GM12801 (cell line): ENCODE measurements around the gene COL6A2.

Experiments
- CTCF ChIP-seq: IDR thresholded peaks from one replicate; pipeline ENCODE4 v1.5.1; 2011; ENCODE audit warnings: control low read depth; ENCODE audit not compliant: insufficient read length; ENCODE audit errors: extremely low read depth

The COL6A2 gene

GRCh38 chr21:46091631-46092025 lies 6.3 kb upstream of the COL6A2 start:
- no peak for TF ChIP-seq CTCF

- no peak for TF ChIP-seq CTCF
These were observed 5.7 kb upstream of the COL6A2 start for GRCh38 chr21:46092026-46092764.

GRCh38 chr21:46092811-46093667 lies 4.9 kb upstream of the COL6A2 start:
- TF ChIP-seq CTCF: no peak

- TF ChIP-seq CTCF: no peak
These were observed 4.1 kb upstream of the COL6A2 start for GRCh38 chr21:46093668-46094400.

GRCh38 chr21:46094401-46095082 lies 3.4 kb upstream of the COL6A2 start:
- no peak for TF ChIP-seq CTCF

GRCh38 chr21:46095083-46095719 lies 2.7 kb upstream of the COL6A2 start:
- no peak for TF ChIP-seq CTCF
